Measurements from ENCODE around the gene HOXB1. TPM values are rescaled to one million over a fixed set of nuclear protein-coding genes. Genes with fewer than 3 reads are reported as not detected.

Gene HOXB1
- total RNA-seq, 1 donor from 2014 or later, result not detected

GRCh38 chr17:48506246-48506645 lies 24.6 kb downstream of the HOXB1 start:
- Mint-ChIP-seq H3K36me3 (no peaks in the 10 kb centered on the region), H3K9me3 (no peaks in the 10 kb centered on the region), H3K4me1 (peaks cover 9% of the 10 kb centered on the region), H3K27ac (no peak overlapping the region), H3K4me3 (no peak overlapping the region), H3K27me3 (ENCODE audit: insufficient read depth, low read depth) (peaks cover 23% of the 10 kb centered on the region)
- peaks cover 94% of the 10 kb centered on the region for H3K27me3 ChIP-seq
- H3F3A ChIP-seq (ENCODE audit: low read depth), result no peaks in the 10 kb centered on the region
- TF ChIP-seq EZH2 (IDR thresholded peaks at IDR 0.05) (no peak), EZH2phosphoT487 (IDR thresholded peaks at IDR 0.05) (no peak)
- TF ChIP-seq, protein P1, sequence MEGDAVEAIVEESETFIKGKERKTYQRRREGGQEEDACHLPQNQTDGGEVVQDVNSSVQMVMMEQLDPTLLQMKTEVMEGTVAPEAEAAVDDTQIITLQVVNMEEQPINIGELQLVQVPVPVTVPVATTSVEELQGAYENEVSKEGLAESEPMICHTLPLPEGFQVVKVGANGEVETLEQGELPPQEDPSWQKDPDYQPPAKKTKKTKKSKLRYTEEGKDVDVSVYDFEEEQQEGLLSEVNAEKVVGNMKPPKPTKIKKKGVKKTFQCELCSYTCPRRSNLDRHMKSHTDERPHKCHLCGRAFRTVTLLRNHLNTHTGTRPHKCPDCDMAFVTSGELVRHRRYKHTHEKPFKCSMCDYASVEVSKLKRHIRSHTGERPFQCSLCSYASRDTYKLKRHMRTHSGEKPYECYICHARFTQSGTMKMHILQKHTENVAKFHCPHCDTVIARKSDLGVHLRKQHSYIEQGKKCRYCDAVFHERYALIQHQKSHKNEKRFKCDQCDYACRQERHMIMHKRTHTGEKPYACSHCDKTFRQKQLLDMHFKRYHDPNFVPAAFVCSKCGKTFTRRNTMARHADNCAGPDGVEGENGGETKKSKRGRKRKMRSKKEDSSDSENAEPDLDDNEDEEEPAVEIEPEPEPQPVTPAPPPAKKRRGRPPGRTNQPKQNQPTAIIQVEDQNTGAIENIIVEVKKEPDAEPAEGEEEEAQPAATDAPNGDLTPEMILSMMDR (IDR thresholded peaks at IDR 0.05), result no peak
- no peak overlapping the region for H3K4me2 ChIP-seq
- no peak overlapping the region for H3K27ac ChIP-seq
- no peaks in the 10 kb centered on the region for H3K4me1 ChIP-seq
- no peaks in the 10 kb centered on the region for H4K20me1 ChIP-seq (ENCODE audit: low read depth)
- H3K36me3 ChIP-seq, result no peaks in the 10 kb centered on the region
- no peak overlapping the region for H3K9ac ChIP-seq
- no peak overlapping the region for H2AFZ ChIP-seq (replicated peaks)
- no peaks in the 10 kb centered on the region for H3K9me3 ChIP-seq (ENCODE audit: low read depth)
- no peaks in the 10 kb centered on the region for H3K79me2 ChIP-seq (ENCODE audit: low read depth)
- no peak overlapping the region for H3K4me3 ChIP-seq
- no peak for DNase-seq (ENCODE audit: low spot score)

- TF ChIP-seq EZH2 (IDR thresholded peaks at IDR 0.05), result no peak
- TF ChIP-seq EZH2phosphoT487 (IDR thresholded peaks at IDR 0.05), result no peak
- TF ChIP-seq, protein P1 (IDR thresholded peaks at IDR 0.05), result no peak
- no peak overlapping the region for H3K27ac ChIP-seq
- Mint-ChIP-seq H3K27ac (no peak overlapping the region), H3K4me1 (peaks cover 9% of the 10 kb centered on the region), H3K4me3 (no peak overlapping the region), H3K27me3 (ENCODE audit: insufficient read depth, low read depth) (peaks cover 26% of the 10 kb centered on the region), H3K9me3 (no peaks in the 10 kb centered on the region), H3K36me3 (no peaks in the 10 kb centered on the region)
- H3K4me1 ChIP-seq, result no peaks in the 10 kb centered on the region
- H3K79me2 ChIP-seq (ENCODE audit: low read depth), result no peaks in the 10 kb centered on the region
- no peak overlapping the region for H3K9ac ChIP-seq
- no peaks in the 10 kb centered on the region for H4K20me1 ChIP-seq (ENCODE audit: low read depth)
- peaks cover 94% of the 10 kb centered on the region for H3K27me3 ChIP-seq
- no peak overlapping the region for H2AFZ ChIP-seq (replicated peaks)
- H3K4me2 ChIP-seq, result no peak overlapping the region
- no peaks in the 10 kb centered on the region for H3K9me3 ChIP-seq (ENCODE audit: low read depth)
- no peaks in the 10 kb centered on the region for H3K36me3 ChIP-seq
- no peak for DNase-seq (ENCODE audit: low spot score)
- H3K4me3 ChIP-seq, result no peak overlapping the region
- H3F3A ChIP-seq (ENCODE audit: low read depth), result no peaks in the 10 kb centered on the region
These were observed 25.0 kb downstream of the HOXB1 start for GRCh38 chr17:48505788-48506187.

DNA sequence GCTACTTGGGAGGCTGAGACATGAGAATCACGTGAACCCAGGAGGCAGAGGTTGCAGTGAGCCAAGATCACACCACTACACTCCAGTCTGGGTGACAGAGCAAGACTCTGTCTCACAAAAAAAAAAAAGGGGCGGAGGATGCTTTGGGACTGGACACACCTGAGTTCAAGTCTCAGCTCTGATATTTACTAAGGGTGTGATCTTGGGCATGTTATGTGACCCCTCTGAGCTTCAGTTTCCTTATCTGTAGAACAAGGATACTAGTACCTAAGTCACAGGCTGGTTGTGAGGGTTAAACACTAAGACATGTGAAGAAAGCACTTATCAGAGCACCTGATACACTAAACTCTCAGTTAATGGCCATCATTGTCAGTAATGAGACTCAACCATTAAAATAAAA lies 25.9 kb downstream of the HOXB1 start:
- H3K27me3 ChIP-seq, result peaks cover 94% of the 10 kb centered on the region
- no peaks in the 10 kb centered on the region for H3K9me3 ChIP-seq (ENCODE audit: low read depth)
- no peaks in the 10 kb centered on the region for H3K36me3 Mint-ChIP-seq
- no peaks in the 10 kb centered on the region for H3F3A ChIP-seq (ENCODE audit: low read depth)
- no peaks in the 10 kb centered on the region for H3K9me3 Mint-ChIP-seq
- no peaks in the 10 kb centered on the region for H3K79me2 ChIP-seq (ENCODE audit: low read depth)
- TF ChIP-seq, protein P1 (IDR thresholded peaks at IDR 0.05), result no peak
- TF ChIP-seq EZH2phosphoT487 (IDR thresholded peaks at IDR 0.05), result no peak
- no peak for TF ChIP-seq EZH2 (IDR thresholded peaks at IDR 0.05)
- H3K9ac ChIP-seq, result no peak overlapping the region
- H3K4me3 ChIP-seq, result no peak overlapping the region
- H3K36me3 ChIP-seq, result no peaks in the 10 kb centered on the region
- H3K27ac ChIP-seq, result no peak overlapping the region
- no peaks in the 10 kb centered on the region for H3K4me1 ChIP-seq
- H3K4me3 Mint-ChIP-seq, result no peak overlapping the region
- peaks cover 34% of the 10 kb centered on the region for H3K27me3 Mint-ChIP-seq (ENCODE audit: insufficient read depth, low read depth)
- no peaks in the 10 kb centered on the region for H4K20me1 ChIP-seq (ENCODE audit: low read depth)
- no peak overlapping the region for H3K4me2 ChIP-seq
- no peak for DNase-seq (ENCODE audit: low spot score)
- peaks cover 9% of the 10 kb centered on the region for H3K4me1 Mint-ChIP-seq
- H3K27ac Mint-ChIP-seq, result no peak overlapping the region
- H2AFZ ChIP-seq (replicated peaks), result no peak overlapping the region
